ENCODE results near the gene HDHD3. TPM values are rescaled to one million over a fixed set of nuclear protein-coding genes. Genes with fewer than 3 reads are reported as not detected.

HDHD3 gene, protein sequence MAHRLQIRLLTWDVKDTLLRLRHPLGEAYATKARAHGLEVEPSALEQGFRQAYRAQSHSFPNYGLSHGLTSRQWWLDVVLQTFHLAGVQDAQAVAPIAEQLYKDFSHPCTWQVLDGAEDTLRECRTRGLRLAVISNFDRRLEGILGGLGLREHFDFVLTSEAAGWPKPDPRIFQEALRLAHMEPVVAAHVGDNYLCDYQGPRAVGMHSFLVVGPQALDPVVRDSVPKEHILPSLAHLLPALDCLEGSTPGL
- total RNA-seq (ENCODE audit: low replicate concordance) = 33.9 and 53.1 TPM in 2 replicates
- long read RNA-seq, transcript HDHD3-203 (3 exons, 913 nt) = minor isoform, 32 of 82 reads
- long read RNA-seq, transcript HDHD3-202 (3 exons, 1,497 nt) = major isoform, 49 of 82 reads
- long read RNA-seq, partial matches to known transcripts = 0 of 82 reads
- long read RNA-seq, other reads (novel, unspliced or antisense) = 1 of 82 reads

DNA sequence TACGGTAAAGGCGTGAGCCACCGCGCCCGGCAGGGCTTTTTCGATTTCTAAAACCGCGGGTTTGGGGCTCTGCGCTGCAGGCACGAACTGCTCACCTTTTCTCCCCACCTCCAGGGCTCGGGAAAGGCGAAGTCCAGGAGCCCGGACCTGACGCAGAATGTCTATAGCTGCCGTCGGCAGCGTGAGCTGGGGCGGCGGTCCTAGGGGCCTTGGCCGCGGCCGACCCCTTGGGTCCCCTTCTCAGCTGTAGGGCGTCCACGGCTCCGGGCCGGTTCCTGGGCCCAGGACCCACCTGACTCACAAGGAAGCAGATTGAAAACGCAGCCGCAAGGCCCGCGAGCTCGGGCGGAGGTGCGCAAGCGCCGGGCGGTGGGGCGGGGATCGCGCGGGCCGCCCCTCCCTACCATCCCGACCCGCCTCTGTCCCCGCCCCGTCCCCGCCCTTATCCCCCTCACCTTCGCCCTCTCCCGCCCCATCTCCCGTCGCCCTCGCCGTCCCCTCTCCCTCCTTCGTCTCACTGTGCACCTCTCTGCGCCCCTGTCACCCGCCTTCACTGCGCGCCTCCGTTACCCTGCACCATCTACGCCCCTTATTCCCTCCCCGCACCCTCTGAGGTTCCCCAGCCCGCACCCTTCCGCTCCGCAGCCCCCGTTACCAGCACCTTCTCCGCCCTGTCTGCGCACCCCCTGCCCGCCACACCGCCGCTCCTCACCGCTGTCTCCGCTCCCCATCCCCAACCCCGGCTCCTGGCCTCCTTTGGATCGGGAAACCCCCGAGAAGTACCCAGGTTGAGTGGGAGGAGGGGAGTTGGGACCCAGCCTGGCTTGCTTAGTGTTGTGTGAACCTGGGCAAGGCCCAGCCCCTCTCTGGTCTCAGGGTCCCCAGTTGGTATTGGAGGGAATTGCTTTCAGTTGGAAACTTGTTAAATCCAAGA is at the start of gene HDHD3:
Gene HDHD3, minus strand, starts transcription at position 353 of the 934 bp plus-strand sequence. CDS start 2,632 bp downstream, outside the sequence.
- TF ChIP-seq, protein P1, sequence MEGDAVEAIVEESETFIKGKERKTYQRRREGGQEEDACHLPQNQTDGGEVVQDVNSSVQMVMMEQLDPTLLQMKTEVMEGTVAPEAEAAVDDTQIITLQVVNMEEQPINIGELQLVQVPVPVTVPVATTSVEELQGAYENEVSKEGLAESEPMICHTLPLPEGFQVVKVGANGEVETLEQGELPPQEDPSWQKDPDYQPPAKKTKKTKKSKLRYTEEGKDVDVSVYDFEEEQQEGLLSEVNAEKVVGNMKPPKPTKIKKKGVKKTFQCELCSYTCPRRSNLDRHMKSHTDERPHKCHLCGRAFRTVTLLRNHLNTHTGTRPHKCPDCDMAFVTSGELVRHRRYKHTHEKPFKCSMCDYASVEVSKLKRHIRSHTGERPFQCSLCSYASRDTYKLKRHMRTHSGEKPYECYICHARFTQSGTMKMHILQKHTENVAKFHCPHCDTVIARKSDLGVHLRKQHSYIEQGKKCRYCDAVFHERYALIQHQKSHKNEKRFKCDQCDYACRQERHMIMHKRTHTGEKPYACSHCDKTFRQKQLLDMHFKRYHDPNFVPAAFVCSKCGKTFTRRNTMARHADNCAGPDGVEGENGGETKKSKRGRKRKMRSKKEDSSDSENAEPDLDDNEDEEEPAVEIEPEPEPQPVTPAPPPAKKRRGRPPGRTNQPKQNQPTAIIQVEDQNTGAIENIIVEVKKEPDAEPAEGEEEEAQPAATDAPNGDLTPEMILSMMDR (conservative IDR thresholded peaks at IDR 0.05) = peak; percentile 15
- no peaks in the 10 kb centered on the region for H3K27me3 Mint-ChIP-seq
- H3K9me3 Mint-ChIP-seq = no peaks in the 10 kb centered on the region
- H3K4me1 Mint-ChIP-seq (ENCODE audit: unreplicated experiment) = peaks cover 23% of the 10 kb centered on the region
- H3K27ac Mint-ChIP-seq = peak within 1 kb of the TSS; percentile 86
- peaks cover 10% of the 10 kb centered on the region for H3K36me3 Mint-ChIP-seq
- peak within 1 kb of the TSS; percentile 89 for H3K4me3 Mint-ChIP-seq
- peak; percentile 82 for DNase-seq (ENCODE audit: extremely low spot score, unreplicated experiment)

DNA sequence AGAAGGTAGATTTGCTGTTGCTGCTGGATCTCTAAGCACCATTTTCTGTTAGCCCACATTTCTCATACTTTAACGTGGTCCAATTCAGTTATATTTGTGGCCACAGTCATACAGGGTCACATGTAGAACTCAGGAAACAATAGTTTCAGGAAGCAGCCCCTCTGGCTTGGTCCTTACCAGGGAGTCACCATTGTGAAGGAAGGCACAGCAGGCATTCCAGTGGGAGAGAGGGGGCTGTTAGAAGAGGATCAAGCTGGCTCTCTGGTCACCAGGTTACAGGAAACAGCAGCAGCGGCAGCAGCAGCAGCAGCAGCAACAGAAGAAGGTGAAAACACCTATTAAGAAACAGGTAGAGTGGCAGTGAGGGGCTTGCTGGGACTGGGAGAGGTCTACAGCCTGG is 48.3 kb upstream of the HDHD3 start:
- Mint-ChIP-seq H3K4me1 (ENCODE audit: unreplicated experiment) (no peaks in the 10 kb centered on the region), H3K36me3 (no peaks in the 10 kb centered on the region), H3K4me3 (no peak overlapping the region), H3K27me3 (peaks cover 10% of the 10 kb centered on the region), H3K27ac (no peak overlapping the region), H3K9me3 (no peaks in the 10 kb centered on the region)
- DNase-seq (ENCODE audit: extremely low spot score, unreplicated experiment) = no peak
- TF ChIP-seq, protein P1 (conservative IDR thresholded peaks at IDR 0.05) = no peak

DNA sequence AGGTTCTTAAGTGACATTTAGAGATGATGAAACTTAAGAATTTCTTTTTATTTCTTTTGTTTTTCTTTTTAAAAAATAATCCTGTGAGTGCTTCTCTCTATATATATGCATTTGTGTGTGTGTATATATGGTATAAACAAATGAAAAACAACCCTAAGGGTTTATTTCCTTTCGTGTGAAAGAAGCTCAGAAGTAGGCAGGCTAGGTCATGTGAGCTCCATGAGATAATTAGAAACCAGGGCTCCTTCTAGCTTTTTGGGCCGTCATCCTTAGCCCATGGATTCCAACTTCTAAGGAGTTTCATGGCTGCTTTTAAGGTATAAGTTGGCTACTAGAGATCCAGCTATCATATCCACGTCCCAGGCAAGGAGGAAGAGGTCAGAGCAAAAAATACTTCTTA is 44.9 kb upstream of the HDHD3 start:
- Mint-ChIP-seq H3K27me3 (peaks cover 10% of the 10 kb centered on the region), H3K36me3 (no peaks in the 10 kb centered on the region), H3K4me3 (no peak overlapping the region), H3K9me3 (no peaks in the 10 kb centered on the region), H3K4me1 (ENCODE audit: unreplicated experiment) (no peaks in the 10 kb centered on the region), H3K27ac (no peak overlapping the region)
- TF ChIP-seq, protein P1 (conservative IDR thresholded peaks at IDR 0.05) = no peak
- DNase-seq (ENCODE audit: extremely low spot score, unreplicated experiment) = no peak

DNA sequence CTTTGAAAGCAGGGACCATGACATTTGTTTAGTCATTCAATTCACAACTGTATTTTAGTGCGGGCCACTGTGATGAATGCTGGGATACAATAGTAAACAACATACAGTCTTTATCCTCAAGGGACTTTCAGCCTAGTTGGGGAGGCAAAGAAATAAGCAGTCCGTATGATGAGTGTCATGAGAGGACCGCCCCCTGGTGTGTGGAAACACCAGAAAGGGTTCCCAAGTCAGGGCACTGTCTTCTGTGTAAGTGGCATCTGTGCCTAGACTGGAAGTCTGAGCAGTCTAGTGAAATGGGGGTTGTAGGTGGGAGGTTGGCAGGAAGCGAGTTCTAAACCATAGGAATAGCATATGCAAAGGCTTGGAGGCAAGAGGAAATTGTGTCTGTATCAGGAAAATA is 40.6 kb upstream of the HDHD3 start:
- H3K4me3 Mint-ChIP-seq = no peak overlapping the region
- H3K4me1 Mint-ChIP-seq (ENCODE audit: unreplicated experiment) = no peaks in the 10 kb centered on the region
- H3K27me3 Mint-ChIP-seq = no peaks in the 10 kb centered on the region
- H3K9me3 Mint-ChIP-seq = no peaks in the 10 kb centered on the region
- DNase-seq (ENCODE audit: extremely low spot score, unreplicated experiment) = no peak
- no peak overlapping the region for H3K27ac Mint-ChIP-seq
- no peaks in the 10 kb centered on the region for H3K36me3 Mint-ChIP-seq
- TF ChIP-seq, protein P1 (conservative IDR thresholded peaks at IDR 0.05) = no peak

DNA sequence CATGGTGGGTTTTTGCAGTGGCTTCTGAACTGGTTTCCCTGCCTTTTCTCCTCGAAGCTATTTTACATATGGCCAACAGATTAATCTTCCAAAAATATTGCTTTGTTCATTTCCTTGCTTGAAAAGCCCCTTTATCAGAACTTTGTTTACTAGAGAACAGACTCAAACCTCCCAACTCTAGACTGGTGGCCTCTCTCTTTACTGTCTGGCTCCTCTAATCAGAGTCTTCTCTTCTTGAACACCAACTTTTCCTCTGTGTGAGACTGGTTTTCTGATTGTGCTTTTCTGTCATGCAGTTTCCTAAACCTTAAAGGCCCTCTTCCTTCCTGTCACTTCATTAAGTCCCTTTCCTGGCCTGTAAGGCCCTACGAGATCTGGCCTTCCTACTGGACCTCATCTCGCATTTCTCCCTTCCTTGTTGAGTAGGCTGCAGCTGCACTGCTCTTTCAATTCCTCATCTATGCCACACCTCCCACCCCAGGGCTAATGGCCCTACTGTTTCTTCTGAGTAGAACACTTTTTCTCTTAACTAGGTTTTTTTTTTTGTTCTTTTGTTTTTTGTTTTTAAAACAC is 39.4 kb upstream of the HDHD3 start:
- no peak overlapping the region for H3K4me3 Mint-ChIP-seq
- DNase-seq (ENCODE audit: extremely low spot score, unreplicated experiment) = no peak
- no peaks in the 10 kb centered on the region for H3K9me3 Mint-ChIP-seq
- no peaks in the 10 kb centered on the region for H3K27me3 Mint-ChIP-seq
- H3K27ac Mint-ChIP-seq = no peak overlapping the region
- no peaks in the 10 kb centered on the region for H3K4me1 Mint-ChIP-seq (ENCODE audit: unreplicated experiment)
- TF ChIP-seq, protein P1 (conservative IDR thresholded peaks at IDR 0.05) = no peak
- no peaks in the 10 kb centered on the region for H3K36me3 Mint-ChIP-seq

Measured in type B pancreatic cell (in vitro differentiated cells).